Measurements from ENCODE around the gene LRRC46.
A peak's percentile ranks its signal among the peaks of the same experiment; 100 is the strongest.

Gene LRRC46

DNA sequence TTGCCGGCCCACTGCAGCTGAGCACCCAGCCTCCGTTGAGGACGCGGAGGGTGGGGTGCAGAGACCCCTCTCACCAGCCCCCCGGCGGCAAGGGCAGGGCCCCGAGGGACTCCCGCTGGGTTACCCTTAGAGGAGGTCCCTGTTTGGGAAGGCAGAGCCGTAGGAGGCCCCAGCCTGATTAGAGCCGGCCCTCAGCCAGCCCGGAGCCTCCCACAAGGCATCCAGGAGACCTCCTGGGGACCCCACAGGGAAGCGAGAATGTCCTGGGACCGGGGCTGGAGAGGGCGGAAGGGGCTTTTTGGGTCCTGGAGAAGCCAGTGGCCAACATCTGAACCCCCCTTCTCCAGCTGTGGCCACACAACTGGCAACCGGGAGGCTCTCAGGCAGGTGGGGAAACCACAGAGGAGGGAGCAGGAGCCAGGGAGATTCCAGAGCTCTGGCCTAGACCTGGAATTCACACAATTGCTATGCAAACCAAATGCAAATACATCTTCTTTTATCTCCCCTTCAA lies 41.2 kb downstream of the LRRC46 start:
- H3K9me3 ChIP-seq (ENCODE audit: control insufficient read depth in 5 of 5, low read length in 5 of 5): no peaks in the 10 kb centered on the region
- no peak overlapping the region for H3K27ac ChIP-seq (ENCODE audit: low read depth, low read length)
- H3K36me3 ChIP-seq (ENCODE audit: control insufficient read depth in 5 of 5, insufficient read depth in 5 of 5, low read length in 5 of 5): no peaks in the 10 kb centered on the region
- H3K4me3 ChIP-seq (ENCODE audit: low read depth in 1 of 5, low read length in 5 of 5): no peak overlapping the region
- H3K9ac ChIP-seq (ENCODE audit: low read length in 5 of 5): no peak overlapping the region
- peaks cover 3 to 21% (median 12%) of the 10 kb centered on the region in 5 donors for H3K4me1 ChIP-seq (ENCODE audit: control insufficient read depth in 5 of 5, insufficient read depth in 5 of 5, low read length in 5 of 5)
- peaks cover 25 to 50% (median 31%) of the 10 kb centered on the region in 5 donors for H3K27me3 ChIP-seq (ENCODE audit: control insufficient read depth in 5 of 5, insufficient read depth in 4 of 5, low read length in 5 of 5)

DNA sequence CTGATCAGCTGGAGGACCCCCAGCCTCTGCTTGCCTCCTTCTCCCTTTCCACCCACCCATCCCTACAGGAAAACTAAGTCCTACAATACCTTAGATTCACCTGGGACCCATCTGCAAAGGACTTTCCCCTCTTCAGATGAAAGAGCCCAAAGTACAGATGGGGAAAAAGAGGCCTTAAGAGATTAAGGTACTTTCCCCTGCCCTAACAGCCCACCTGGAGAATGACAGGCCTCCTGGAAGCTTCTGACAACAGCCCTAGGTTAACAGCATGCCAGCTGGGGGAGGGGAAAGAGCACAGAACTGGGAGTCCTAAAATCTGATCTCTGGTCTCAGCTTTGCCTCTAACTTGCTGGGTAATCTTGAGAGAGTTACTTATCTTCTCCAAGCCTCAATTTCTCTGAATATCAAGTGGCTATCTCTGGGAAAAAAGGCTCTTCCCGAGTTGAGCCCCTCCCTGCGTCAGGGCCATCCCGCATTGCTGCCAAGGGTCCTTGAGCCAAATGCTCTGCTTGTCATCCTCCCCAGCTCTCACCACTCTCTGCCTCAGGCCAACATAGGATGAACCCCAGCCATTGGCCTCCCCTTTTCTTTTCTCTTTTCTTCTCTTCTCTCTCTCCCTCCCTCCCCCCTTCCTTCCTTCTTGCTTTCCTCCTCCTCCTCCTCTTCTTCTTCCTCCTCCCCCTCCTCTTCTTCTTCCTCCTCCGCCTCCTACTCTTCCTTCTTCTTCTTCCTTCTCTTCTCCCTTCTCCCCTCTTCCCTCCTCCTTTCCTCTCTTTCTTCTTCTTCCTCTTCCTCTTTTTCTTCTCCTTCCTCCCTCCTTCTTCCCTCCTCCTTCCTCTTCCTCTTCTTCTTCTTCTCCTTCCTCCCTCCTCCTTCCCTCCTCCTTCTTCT lies 42.0 kb downstream of the LRRC46 start:
- H3K27me3 ChIP-seq (ENCODE audit: control insufficient read depth in 5 of 5, insufficient read depth in 4 of 5, low read length in 5 of 5): peaks cover 20 to 49% (median 30%) of the 10 kb centered on the region in 5 donors
- H3K4me1 ChIP-seq (ENCODE audit: control insufficient read depth in 5 of 5, insufficient read depth in 5 of 5, low read length in 5 of 5): peaks cover 3 to 21% (median 12%) of the 10 kb centered on the region in 5 donors
- H3K9ac ChIP-seq (ENCODE audit: low read length in 5 of 5): no peak overlapping the region
- H3K36me3 ChIP-seq (ENCODE audit: control insufficient read depth in 5 of 5, insufficient read depth in 5 of 5, low read length in 5 of 5): no peaks in the 10 kb centered on the region
- H3K9me3 ChIP-seq (ENCODE audit: control insufficient read depth in 5 of 5, low read length in 5 of 5): no peaks in the 10 kb centered on the region
- no peak overlapping the region for H3K4me3 ChIP-seq (ENCODE audit: low read depth in 1 of 5, low read length in 5 of 5)
- no peak overlapping the region for H3K27ac ChIP-seq (ENCODE audit: low read depth, low read length)

DNA sequence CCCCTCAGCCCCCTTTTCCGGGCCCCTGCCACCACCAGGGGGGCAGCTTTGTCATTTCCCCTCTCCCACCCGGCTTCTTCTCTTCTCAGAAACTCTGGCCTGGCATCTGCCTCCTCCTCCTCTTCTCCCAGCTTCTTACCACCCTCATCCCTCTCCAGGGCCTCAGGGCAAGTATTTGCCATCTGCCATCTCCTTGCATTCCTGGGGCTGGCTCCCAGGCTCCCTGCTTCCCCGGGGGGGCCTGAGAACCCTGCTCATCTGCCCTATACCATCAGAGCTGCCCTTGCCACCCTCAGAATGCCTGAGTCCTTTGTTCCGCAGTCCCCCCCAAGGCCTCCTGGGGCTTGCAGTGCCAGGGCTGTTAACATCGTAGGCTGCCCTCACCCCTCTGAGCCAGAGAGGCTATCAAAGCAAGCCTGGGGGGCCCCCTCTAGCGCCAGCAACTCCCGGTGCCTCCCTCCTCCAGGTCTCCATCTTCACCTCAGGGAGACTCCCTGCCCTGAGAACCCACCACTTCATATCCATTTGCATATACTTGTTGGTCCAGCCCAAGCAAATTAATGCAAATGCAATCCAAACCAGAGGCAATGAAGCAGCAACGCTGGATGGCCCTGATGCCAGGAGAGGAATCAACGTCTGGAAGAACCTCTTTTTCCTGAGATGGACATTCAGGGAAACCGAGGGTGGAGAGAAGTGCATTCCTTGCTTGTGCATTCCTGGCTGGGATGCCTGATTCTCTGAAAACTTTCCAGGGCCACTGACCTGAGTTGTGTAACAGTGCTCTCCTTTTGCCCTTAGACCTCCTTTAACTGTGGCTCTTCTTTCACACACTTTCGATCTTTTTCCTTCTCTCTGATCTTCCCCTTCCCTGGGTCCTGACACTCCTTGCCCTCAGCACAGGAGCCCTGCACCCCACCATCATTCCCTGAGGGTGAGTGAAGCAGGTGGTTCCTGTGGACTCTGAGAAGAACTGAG lies 43.8 kb downstream of the LRRC46 start:
- H3K4me3 ChIP-seq (ENCODE audit: low read depth in 1 of 5, low read length in 5 of 5): peak overlapping the region in 1 of 5 donors; percentile 13
- H3K36me3 ChIP-seq (ENCODE audit: control insufficient read depth in 5 of 5, insufficient read depth in 5 of 5, low read length in 5 of 5): no peaks in the 10 kb centered on the region
- H3K9me3 ChIP-seq (ENCODE audit: control insufficient read depth in 5 of 5, low read length in 5 of 5): no peaks in the 10 kb centered on the region
- H3K4me1 ChIP-seq (ENCODE audit: control insufficient read depth in 5 of 5, insufficient read depth in 5 of 5, low read length in 5 of 5): peaks cover 3 to 21% (median 12%) of the 10 kb centered on the region in 5 donors
- peak overlapping the region in 1 of 5 donors; percentile 21 for H3K9ac ChIP-seq (ENCODE audit: low read length in 5 of 5)
- peaks cover 13 to 38% (median 20%) of the 10 kb centered on the region in 5 donors for H3K27me3 ChIP-seq (ENCODE audit: control insufficient read depth in 5 of 5, insufficient read depth in 4 of 5, low read length in 5 of 5)
- H3K27ac ChIP-seq (ENCODE audit: low read depth, low read length): no peak overlapping the region

DNA sequence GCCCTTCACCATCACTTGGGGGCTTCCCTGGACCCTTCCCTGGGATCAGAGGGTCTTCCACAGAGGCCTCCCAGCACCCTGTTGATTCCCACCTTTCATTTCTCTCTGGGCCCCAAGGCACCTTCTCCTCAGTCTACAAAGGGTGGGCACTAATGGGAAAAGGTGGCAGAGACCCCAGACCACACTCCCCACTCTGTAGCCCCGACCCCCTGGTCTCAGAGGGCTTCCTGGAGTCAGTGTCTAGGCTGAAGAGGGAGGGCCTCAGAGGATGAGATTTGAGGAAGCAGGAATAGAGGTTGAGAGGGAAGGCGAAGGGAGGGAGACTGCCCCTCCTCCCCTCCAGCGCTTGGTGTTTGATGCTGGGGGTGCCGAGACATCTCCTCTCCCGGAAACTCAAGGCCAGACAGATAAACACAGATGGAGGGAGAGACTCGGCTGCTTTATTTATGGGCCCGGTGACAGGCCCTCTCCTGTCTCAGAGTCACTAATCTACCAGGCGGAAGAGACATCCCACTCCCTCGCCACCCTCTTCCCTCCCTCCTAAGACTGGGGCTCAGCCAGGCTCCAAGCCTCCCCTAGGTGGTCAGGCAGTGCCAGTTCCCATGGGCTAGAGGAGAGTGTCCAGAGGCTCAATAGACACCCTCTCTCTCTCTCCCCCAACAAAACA lies 46.0 kb downstream of the LRRC46 start:
- Histone ChIP-seq H3K36me3 (ENCODE audit: control insufficient read depth in 5 of 5, insufficient read depth in 5 of 5, low read length in 5 of 5) (no peaks in the 10 kb centered on the region), H3K27me3 (ENCODE audit: control insufficient read depth in 5 of 5, insufficient read depth in 4 of 5, low read length in 5 of 5) (peaks cover 6 to 23% (median 11%) of the 10 kb centered on the region in 5 donors), H3K9ac (ENCODE audit: low read length in 5 of 5) (no peak overlapping the region)

DNA sequence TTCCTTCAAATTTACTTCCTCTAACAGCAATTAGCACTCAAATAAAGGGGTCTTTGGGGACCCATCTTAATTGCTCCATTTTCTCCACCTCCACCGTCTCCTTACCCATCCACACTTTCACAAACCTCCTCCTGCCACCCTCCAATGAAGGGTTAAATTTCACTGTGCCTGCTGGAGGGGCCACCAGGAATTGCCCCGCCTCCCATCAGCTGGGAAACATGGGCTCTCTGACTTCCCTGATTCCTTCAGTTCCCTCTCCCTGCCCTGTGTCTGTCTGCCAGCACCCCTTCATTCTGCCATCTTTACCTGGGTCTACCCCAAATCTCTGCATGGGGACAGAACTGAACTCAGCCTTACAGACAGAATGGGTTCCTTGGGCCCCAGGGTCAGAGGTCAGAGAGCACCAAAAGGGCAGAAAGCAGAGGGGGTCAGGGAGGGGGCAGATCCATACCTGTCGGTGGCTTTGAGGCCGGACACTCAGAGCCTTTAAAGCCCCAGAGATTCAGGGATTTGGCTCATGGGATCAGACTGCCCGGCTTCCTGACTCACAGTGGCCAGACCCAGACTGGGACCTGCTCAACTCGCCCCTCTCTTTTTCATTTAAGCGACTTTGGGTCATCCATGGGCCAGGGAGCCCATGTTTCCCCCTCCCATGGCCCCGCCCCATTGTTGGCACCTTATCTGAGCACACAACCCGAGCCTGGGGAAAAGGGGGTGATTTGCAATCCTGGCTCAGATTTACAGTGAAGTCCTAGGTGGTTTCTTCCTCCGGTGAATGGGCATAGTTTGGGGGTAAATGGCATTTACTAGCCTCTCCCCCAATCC lies 46.9 kb downstream of the LRRC46 start:
- Histone ChIP-seq H3K9ac (ENCODE audit: low read length in 5 of 5) (no peak overlapping the region), H3K27ac (ENCODE audit: low read depth, low read length) (no peak overlapping the region), H3K27me3 (ENCODE audit: control insufficient read depth in 5 of 5, insufficient read depth in 4 of 5, low read length in 5 of 5) (peaks cover 0 to 15% (median 5%) of the 10 kb centered on the region in 5 donors), H3K9me3 (ENCODE audit: control insufficient read depth in 5 of 5, low read length in 5 of 5) (no peaks in the 10 kb centered on the region), H3K4me3 (ENCODE audit: low read depth in 1 of 5, low read length in 5 of 5) (no peak overlapping the region), H3K4me1 (ENCODE audit: control insufficient read depth in 5 of 5, insufficient read depth in 5 of 5, low read length in 5 of 5) (peaks cover 10 to 31% (median 25%) of the 10 kb centered on the region in 5 donors), H3K36me3 (ENCODE audit: control insufficient read depth in 5 of 5, insufficient read depth in 5 of 5, low read length in 5 of 5) (no peaks in the 10 kb centered on the region)

More for the DNA sequence above, 46.0 kb downstream of the LRRC46 start:
- no peak overlapping the region for H3K4me3 ChIP-seq (ENCODE audit: low read depth in 1 of 5, low read length in 5 of 5)
- no peak overlapping the region for H3K27ac ChIP-seq (ENCODE audit: low read depth, low read length)
- H3K9me3 ChIP-seq (ENCODE audit: control insufficient read depth in 5 of 5, low read length in 5 of 5): no peaks in the 10 kb centered on the region
- H3K4me1 ChIP-seq (ENCODE audit: control insufficient read depth in 5 of 5, insufficient read depth in 5 of 5, low read length in 5 of 5): peaks cover 8 to 23% (median 21%) of the 10 kb centered on the region in 5 donors

DNA sequence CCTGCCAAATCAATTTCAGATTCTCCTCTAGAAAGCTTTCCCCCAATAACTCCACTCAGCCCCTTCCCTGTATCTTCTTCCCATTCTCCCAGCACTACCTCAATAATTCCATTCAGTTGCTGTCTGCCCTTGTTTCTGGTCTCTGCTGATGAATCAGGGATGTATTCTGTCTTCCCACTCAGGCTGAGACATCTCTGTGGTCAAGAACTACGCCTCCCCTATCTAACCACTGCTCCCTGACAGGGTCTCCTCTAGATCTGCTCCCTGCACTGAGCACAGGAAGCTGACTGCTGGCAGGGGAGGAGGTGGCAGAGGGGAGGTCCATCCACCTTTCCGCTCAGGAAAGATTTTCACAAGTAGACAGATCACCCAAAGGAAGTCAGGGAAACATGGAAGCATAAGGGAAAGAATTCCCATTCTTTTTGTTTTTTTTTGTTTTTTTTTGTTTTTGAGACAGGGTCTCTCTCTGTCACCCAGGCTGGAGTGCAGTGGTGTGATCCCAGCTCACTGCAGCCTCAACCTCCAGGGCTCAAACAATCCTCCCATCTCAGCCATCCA lies 47.6 kb downstream of the LRRC46 start:
- Histone ChIP-seq H3K9ac (ENCODE audit: low read length in 5 of 5) (no peak overlapping the region), H3K4me3 (ENCODE audit: low read depth in 1 of 5, low read length in 5 of 5) (no peak overlapping the region), H3K9me3 (ENCODE audit: control insufficient read depth in 5 of 5, low read length in 5 of 5) (no peaks in the 10 kb centered on the region), H3K36me3 (ENCODE audit: control insufficient read depth in 5 of 5, insufficient read depth in 5 of 5, low read length in 5 of 5) (no peaks in the 10 kb centered on the region), H3K27me3 (ENCODE audit: control insufficient read depth in 5 of 5, insufficient read depth in 4 of 5, low read length in 5 of 5) (peaks cover 0 to 15% (median 5%) of the 10 kb centered on the region in 5 donors), H3K4me1 (ENCODE audit: control insufficient read depth in 5 of 5, insufficient read depth in 5 of 5, low read length in 5 of 5) (peaks cover 10 to 38% (median 28%) of the 10 kb centered on the region in 5 donors), H3K27ac (ENCODE audit: low read depth, low read length) (no peak overlapping the region)

DNA sequence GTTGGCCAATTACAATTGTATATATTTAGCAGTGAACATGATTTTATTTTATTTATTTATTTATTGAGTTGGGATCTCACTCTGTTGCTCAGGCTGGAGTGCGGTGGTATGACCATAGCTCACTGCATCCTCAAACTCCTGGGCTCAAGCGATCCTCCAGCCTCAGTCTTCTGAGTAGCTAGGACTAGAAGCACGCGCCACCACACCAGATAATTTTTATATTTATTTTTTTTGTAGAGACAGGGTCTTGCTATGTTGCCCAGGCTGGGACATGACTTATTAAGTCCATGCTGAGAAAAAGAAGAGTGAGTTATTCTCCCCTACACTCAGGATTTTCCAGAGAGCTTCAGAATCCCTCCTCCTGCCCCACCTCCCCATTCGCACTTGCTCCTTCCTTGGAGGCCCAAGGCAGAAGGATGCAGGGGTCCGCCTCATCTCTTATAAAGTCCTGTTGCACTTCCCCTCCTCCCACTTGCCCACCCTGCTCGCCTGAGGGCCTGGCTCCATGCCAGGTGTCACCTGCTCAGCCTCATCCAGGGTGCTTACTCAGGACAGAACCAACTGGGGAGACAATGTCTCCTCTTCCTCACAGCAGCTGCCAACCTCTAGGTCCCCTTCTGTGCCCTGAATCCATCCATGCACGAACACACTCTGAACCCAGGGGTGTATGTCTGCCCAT lies 48.4 kb downstream of the LRRC46 start:
- peaks cover 0 to 15% (median 5%) of the 10 kb centered on the region in 5 donors for H3K27me3 ChIP-seq (ENCODE audit: control insufficient read depth in 5 of 5, insufficient read depth in 4 of 5, low read length in 5 of 5)
- H3K36me3 ChIP-seq (ENCODE audit: control insufficient read depth in 5 of 5, insufficient read depth in 5 of 5, low read length in 5 of 5): no peaks in the 10 kb centered on the region
- no peak overlapping the region for H3K27ac ChIP-seq (ENCODE audit: low read depth, low read length)
- peaks cover 10 to 43% (median 32%) of the 10 kb centered on the region in 5 donors for H3K4me1 ChIP-seq (ENCODE audit: control insufficient read depth in 5 of 5, insufficient read depth in 5 of 5, low read length in 5 of 5)
- H3K9ac ChIP-seq (ENCODE audit: low read length in 5 of 5): no peak overlapping the region
- no peaks in the 10 kb centered on the region for H3K9me3 ChIP-seq (ENCODE audit: control insufficient read depth in 5 of 5, low read length in 5 of 5)
- H3K4me3 ChIP-seq (ENCODE audit: low read depth in 1 of 5, low read length in 5 of 5): no peak overlapping the region

DNA sequence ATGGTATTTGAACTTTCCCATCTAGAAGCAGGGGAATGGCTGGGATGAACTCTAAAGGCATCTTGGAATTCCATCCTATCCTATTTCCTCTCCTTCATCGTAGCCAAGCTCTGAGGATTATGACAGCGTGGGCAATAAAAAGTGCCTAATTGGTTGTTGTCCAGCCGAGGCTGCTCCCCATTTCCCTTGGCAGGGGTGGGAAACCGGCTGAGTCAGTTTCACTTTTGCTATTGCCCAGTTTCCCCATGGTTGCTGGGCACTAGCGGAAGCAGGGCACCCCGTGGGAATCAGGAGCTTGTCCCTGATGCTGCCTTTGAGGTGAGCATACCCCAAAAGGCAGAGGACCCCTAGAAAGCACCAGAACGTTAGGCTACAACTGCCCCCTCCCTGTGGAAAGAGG lies 50.8 kb downstream of the LRRC46 start:
- H3K9me3 ChIP-seq (ENCODE audit: control insufficient read depth in 5 of 5, low read length in 5 of 5): no peaks in the 10 kb centered on the region
- no peak overlapping the region for H3K27ac ChIP-seq (ENCODE audit: low read depth, low read length)
- peak overlapping the region in 1 of 5 donors; percentile 32 for H3K9ac ChIP-seq (ENCODE audit: low read length in 5 of 5)
- peaks cover 7 to 33% (median 21%) of the 10 kb centered on the region in 5 donors for H3K4me1 ChIP-seq (ENCODE audit: control insufficient read depth in 5 of 5, insufficient read depth in 5 of 5, low read length in 5 of 5)
- peak overlapping the region; percentile 19 to 59 (median 53) for H3K4me3 ChIP-seq (ENCODE audit: low read depth in 1 of 5, low read length in 5 of 5)
- H3K36me3 ChIP-seq (ENCODE audit: control insufficient read depth in 5 of 5, insufficient read depth in 5 of 5, low read length in 5 of 5): no peaks in the 10 kb centered on the region
- H3K27me3 ChIP-seq (ENCODE audit: control insufficient read depth in 5 of 5, insufficient read depth in 4 of 5, low read length in 5 of 5): peaks cover 0 to 13% (median 3%) of the 10 kb centered on the region in 5 donors
